Hematopoietic multipotent progenitor cell treated with erythropoietin and hydrocortisone succinate and interleukin-3 and kit ligand, for 6 days (in vitro differentiated cells): ENCODE measurements around the gene SYCP1.
"Not testable (repeated sequence)": the region's sequence is repeated elsewhere in the genome, so short reads cannot be mapped to it uniquely, and the experiment has no call there.

Experiments used
- DNase-seq: peaks from one replicate; pipeline ENCODE4 v3.0.0-alpha.2; 2015

SYCP1 gene

GRCh38 chr1:114976891-114977290 is 122.2 kb downstream of the SYCP1 start:
- DNase-seq: peak; percentile 58

- peak; percentile 80 for DNase-seq
Observed at GRCh38 chr1:114979278-114979891, 124.7 kb downstream of the SYCP1 start.

GRCh38 chr1:114982251-114982650 is 127.6 kb downstream of the SYCP1 start:
- DNase-seq: no peak

- DNase-seq: no peak
Observed at GRCh38 chr1:114986286-114986685, 131.6 kb downstream of the SYCP1 start.

- DNase-seq: no peak
Observed at GRCh38 chr1:114988095-114988494, 133.4 kb downstream of the SYCP1 start.

GRCh38 chr1:114997510-114998289 is 143.0 kb downstream of the SYCP1 start:
- no peak for DNase-seq

- no peak for DNase-seq
Observed at GRCh38 chr1:115006191-115006590, 151.5 kb downstream of the SYCP1 start.

- DNase-seq: no peak
Observed at GRCh38 chr1:115012006-115012405, 157.3 kb downstream of the SYCP1 start.

- no peak for DNase-seq
Observed at GRCh38 chr1:115012434-115012833, 157.8 kb downstream of the SYCP1 start.

GRCh38 chr1:115013792-115014191 is 159.1 kb downstream of the SYCP1 start:
- DNase-seq: no peak

- DNase-seq: not testable (repeated sequence)
Observed at GRCh38 chr1:115019549-115019948, 164.9 kb downstream of the SYCP1 start.

- no peak for DNase-seq
Observed at GRCh38 chr1:115021145-115021544, 166.5 kb downstream of the SYCP1 start.

- no peak for DNase-seq
Observed at GRCh38 chr1:115023593-115023992, 168.9 kb downstream of the SYCP1 start.

- DNase-seq: no peak
Observed at GRCh38 chr1:115029526-115029925, 174.9 kb downstream of the SYCP1 start, which contains the start of gene TSHB. TSS of gene TSHB (plus strand) at chr1:115029826. CDS start at chr1:115033363, 3,537 bp downstream.

GRCh38 chr1:115031595-115031994 is 176.9 kb downstream of the SYCP1 start:
- no peak for DNase-seq

- no peak for DNase-seq
Observed at GRCh38 chr1:115035652-115036051, 181.0 kb downstream of the SYCP1 start.

- no peak for DNase-seq
Observed at GRCh38 chr1:115036814-115037507, 182.3 kb downstream of the SYCP1 start.

- no peak for DNase-seq
Observed at GRCh38 chr1:115040501-115040900, 185.8 kb downstream of the SYCP1 start.

- peak; percentile 14 for DNase-seq
Observed at GRCh38 chr1:115041654-115042053, 187.0 kb downstream of the SYCP1 start.
